Adrenal gland (tissue), 12 donors: ENCODE measurements around the gene COASY. TPM values are rescaled to one million over a fixed set of nuclear protein-coding genes. Genes with fewer than 3 reads are reported as not detected.

Experiments used
- DNase-seq, 7 donors: peaks; one replicate each; pipeline ENCODE4 v3.0.0-alpha.2; 2019 to 2020
- H3K27ac ChIP-seq, 5 donors: fragments of 200-600 bp; sonication (generic) in 4 of 5; 1 replicate in 3 of 5; 2 replicates in 2 of 5; pipeline versions ENCODE4 v1.5.1 to v1.8.0; 2016 to 2020; ENCODE audit warnings: mild to moderate bottlenecking in 1 of 5
- H3K27me3 ChIP-seq: fragments of 200-600 bp; 2 replicates; pipeline ENCODE4 v1.8.0; 2021
- H3K36me3 ChIP-seq, 2 donors: fragments of 200-600 bp; replicated peaks in 1 of 2; 1 replicate in 1 of 2; 2 replicates in 1 of 2; pipeline versions ENCODE4 v1.5.1 to v1.8.0; 2018 to 2022
- H3K4me1 ChIP-seq, 2 donors: fragments of 200-600 bp; replicated peaks in 1 of 2; 1 replicate in 1 of 2; 2 replicates in 1 of 2; pipeline versions ENCODE4 v1.5.1 to v1.8.0; 2018 to 2021
- H3K4me3 ChIP-seq, 4 donors: fragments of 200-600 bp; sonication (generic) in 3 of 4; one replicate each; pipeline ENCODE4 v1.5.1; 2016 to 2018
- H3K9me3 ChIP-seq, 3 donors: fragments of 200-600 bp; sonication (generic) in 1 of 3; replicated peaks in 1 of 3; 1 replicate in 2 of 3; 2 replicates in 1 of 3; pipeline versions ENCODE4 v1.5.1 to v1.8.0; 2016 to 2021
- POLR2A ChIP-seq, 2 donors: fragments of 450-650 bp; IDR thresholded peaks; one replicate each; pipeline ENCODE4 v1.6.1; 2017; ENCODE audit warnings: antibody characterized with exemption in 2 of 2, mild to moderate bottlenecking in 2 of 2, moderate library complexity in 1 of 2
- WGBS, 4 donors: extraction: QIAGEN DNeasy Blood & Tissue Kit in 2 of 4; methylation state at CpG; one replicate each; pipeline versions ENCODE4 v1.1.5 to v1.1.7; 2013 to 2017; 5-methylcytosine and 5-hydroxymethylcytosine counted together
- intact Hi-C, 2 donors: fragments of 100-400 bp; cut with DNase I; formaldehyde crosslinking; loops; one replicate each; pipeline versions ENCODE4 v1.14.1 to v1.15.0; 2022 to 2023
- polyA plus RNA-seq, 3 donors: library from polyadenylated mRNA; stranded (reverse); fragments of 200-250 nt in 2 of 3; fragments of 350-450 nt in 1 of 3; fragmentation: Illumina TruSeq in 1 of 3; extraction: RNeasy Lipid Tissue Mini Kit (QIAGEN cat#74804) in 1 of 3; gene quantifications; one replicate each; pipeline ENCODE4 v1.2.3, GENCODE V29; 2013 to 2014
- total RNA-seq, 9 donors: library from RNA; depleted of rRNA in 4 of 9; stranded (reverse); fragments of >200 nt in 4 of 9; fragments of 120-200 nt in 1 of 9; fragmentation: NEBNext Ultra II Directional in 1 of 9; extraction: Animal tissue kit (Norgen Biotek cat#: 25700) in 1 of 9; gene quantifications; one replicate each; pipeline versions ENCODE4 v1.1.0 to v1.2.4, GENCODE V29; 2013 to 2023
- TF ChIP-seq, protein P1 (sequence below), 6 experiments: fragments of 450-650 bp in 4 of 6; fragments of 200-600 bp in 2 of 6; sonication (generic) in 1 of 6; IDR thresholded peaks; 1 replicate in 5 of 6; 2 replicates in 1 of 6; pipeline versions ENCODE4 v1.5.1 to v1.8.0; 2016 to 2021; ENCODE audit warnings: antibody characterized with exemption in 6 of 6, mild to moderate bottlenecking in 2 of 6, moderate library complexity in 1 of 6
- donor health status: healthy with polysubstance abuse.
- donor health status: Bipolar disorder and iron deficiency.
- donor health status: DM: yes; HTN: yes; CAD: no.
- donor health status: DM: no; HTN: no; CAD: no.
- donor health status: DM: no; HTN: no; CAD: no.
- donor health status: DM: yes; HTN: yes; CAD: no.

COASY gene
- total and polyA plus RNA-seq, 12 donors, result 46.8 to 192 (median 91.8) TPM

DNA sequence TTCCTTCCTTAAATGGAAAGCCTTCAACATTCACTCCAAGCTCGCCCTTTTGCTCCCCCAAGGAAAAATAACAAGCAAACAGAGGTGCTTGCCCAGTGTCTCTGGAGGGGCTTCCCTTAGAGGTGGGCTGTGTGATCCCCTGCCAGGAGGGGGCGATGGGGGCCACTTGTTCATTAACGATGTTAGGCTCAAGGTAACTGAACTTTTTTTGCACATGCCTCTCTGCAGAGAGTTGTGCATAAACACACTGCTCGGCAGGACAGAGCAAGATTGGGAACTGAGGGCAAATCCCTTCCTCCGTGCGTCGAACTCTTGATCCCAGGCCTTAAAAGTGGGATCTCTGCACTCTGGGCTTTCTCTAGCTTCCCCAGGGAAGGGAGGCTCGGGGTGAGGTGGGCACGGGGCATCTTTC lies 41.4 kb upstream of the COASY start:
- DNase-seq, result peak in 1 of 7 donors; percentile 27
- Histone ChIP-seq H3K4me3 (no peak overlapping the region), H3K27ac (peak overlapping the region; percentile 94 to 99 (median 95)), H3K4me1 (peaks cover 68 to 87% of the 10 kb centered on the region in 2 donors), H3K9me3 (no peaks in the 10 kb centered on the region), H3K27me3 (no peaks in the 10 kb centered on the region), H3K36me3 (peaks cover 0 to 23% of the 10 kb centered on the region in 2 donors)
- intact Hi-C loops, result loop anchor here (5.0 to 10.0 kb wide), 2 partner anchors 98 to 206 kb away; partner anchors contain the start of gene CAVIN1 (in 1 of the 2)
- WGBS, 4 donors, result 31 to 42% (median 35%) methylated on average over 7 to 9 of the region's 9 CpGs
- TF ChIP-seq, protein P1, sequence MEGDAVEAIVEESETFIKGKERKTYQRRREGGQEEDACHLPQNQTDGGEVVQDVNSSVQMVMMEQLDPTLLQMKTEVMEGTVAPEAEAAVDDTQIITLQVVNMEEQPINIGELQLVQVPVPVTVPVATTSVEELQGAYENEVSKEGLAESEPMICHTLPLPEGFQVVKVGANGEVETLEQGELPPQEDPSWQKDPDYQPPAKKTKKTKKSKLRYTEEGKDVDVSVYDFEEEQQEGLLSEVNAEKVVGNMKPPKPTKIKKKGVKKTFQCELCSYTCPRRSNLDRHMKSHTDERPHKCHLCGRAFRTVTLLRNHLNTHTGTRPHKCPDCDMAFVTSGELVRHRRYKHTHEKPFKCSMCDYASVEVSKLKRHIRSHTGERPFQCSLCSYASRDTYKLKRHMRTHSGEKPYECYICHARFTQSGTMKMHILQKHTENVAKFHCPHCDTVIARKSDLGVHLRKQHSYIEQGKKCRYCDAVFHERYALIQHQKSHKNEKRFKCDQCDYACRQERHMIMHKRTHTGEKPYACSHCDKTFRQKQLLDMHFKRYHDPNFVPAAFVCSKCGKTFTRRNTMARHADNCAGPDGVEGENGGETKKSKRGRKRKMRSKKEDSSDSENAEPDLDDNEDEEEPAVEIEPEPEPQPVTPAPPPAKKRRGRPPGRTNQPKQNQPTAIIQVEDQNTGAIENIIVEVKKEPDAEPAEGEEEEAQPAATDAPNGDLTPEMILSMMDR (IDR thresholded peaks at IDR 0.05), result peak in 1 of 6 experiments; percentile 16
- TF ChIP-seq POLR2A (IDR thresholded peaks at IDR 0.05), result peak in 1 of 2 donors; percentile 25

DNA sequence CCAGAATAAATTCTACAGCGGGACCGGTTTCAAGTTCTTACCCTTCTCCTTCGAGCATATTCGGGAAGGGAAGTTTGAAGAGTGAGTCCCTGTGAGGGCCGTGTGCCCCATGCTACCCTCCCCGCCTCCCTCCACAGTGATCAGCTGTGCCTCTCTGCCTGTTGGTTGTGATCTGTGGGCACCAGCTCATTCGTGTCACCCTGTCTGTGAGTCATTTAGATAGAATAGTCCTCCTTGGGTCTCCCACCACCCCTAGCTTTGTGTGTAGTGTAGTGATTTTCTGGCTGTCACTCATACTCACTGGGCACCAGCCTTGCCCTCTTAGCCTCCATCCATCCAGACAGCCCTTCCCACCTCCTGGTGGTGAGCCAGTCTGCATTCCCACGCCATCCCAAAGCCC lies 40.9 kb upstream of the COASY start:
- 43 to 52% (median 49%) methylated on average over 6 to 8 of the region's 8 CpGs for WGBS, 4 donors
- Histone ChIP-seq H3K4me3 (no peak overlapping the region), H3K9me3 (no peaks in the 10 kb centered on the region), H3K36me3 (peaks cover 0 to 18% of the 10 kb centered on the region in 2 donors), H3K27ac (peak overlapping the region; percentile 94 to 99 (median 95)), H3K27me3 (no peaks in the 10 kb centered on the region), H3K4me1 (peaks cover 73 to 92% of the 10 kb centered on the region in 2 donors)
- peak in 3 of 7 donors; percentile 45 to 61 (median 49) for DNase-seq
- TF ChIP-seq, protein P1 (IDR thresholded peaks at IDR 0.05), result no peak
- TF ChIP-seq POLR2A (IDR thresholded peaks at IDR 0.05), result no peak
- intact Hi-C loops, result loop anchor here (5.0 to 10.0 kb wide), 2 partner anchors 99 to 206 kb away; partner anchors contain the start of gene CAVIN1 (in 1 of the 2)

GRCh38 chr17:42521666-42522262 lies 40.2 kb upstream of the COASY start:
- peak in 6 of 7 donors; percentile 56 to 76 (median 69) for DNase-seq
- no peak overlapping the region for H3K4me3 ChIP-seq
- peak overlapping the region; percentile 65 to 99 (median 94) for H3K27ac ChIP-seq
- H3K4me1 ChIP-seq, result peaks cover 79 to 93% of the 10 kb centered on the region in 2 donors
- H3K9me3 ChIP-seq, result no peaks in the 10 kb centered on the region
- no peaks in the 10 kb centered on the region for H3K27me3 ChIP-seq
- peaks cover 0 to 11% of the 10 kb centered on the region in 2 donors for H3K36me3 ChIP-seq
- TF ChIP-seq, protein P1 (IDR thresholded peaks at IDR 0.05), result no peak
- TF ChIP-seq POLR2A (IDR thresholded peaks at IDR 0.05), result no peak
- 31 to 61% (median 38%) methylated on average over 7 to 11 of the region's 11 CpGs for WGBS, 4 donors
- intact Hi-C loops, result loop anchor here (5.0 to 10.0 kb wide), 2 partner anchors 99 to 207 kb away; partner anchors contain the start of gene CAVIN1 (in 1 of the 2)

DNA sequence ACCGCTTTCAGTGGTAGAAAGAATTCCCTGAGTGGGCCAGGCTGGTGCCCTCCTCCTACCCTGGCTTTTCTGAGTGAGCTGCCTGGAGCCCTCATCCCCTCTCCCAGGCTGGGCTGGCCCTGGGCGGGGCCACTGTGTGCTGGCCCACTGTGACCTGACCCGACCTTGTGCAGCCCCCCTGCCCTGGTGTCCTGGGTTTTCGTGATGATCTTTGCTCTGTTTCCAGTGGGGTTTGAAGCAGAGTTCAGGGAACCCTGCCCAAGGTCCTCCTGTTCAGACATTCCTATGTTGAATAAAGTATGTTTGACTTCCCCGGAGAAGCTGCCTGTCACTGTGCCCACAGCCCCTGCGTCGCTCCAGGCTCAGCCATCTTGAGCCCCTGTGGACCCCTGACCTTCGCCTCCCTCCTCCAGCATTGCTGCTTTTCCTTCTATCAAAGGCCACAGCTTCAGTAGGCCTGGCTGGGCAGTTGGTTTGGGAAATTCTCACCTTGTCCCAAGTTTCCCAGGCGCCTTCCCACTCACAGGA lies 39.6 kb upstream of the COASY start:
- TF ChIP-seq, protein P1 (IDR thresholded peaks at IDR 0.05), result no peak
- 51 to 74% (median 60%) methylated on average over 9 of the region's 9 CpGs for WGBS, 4 donors
- Histone ChIP-seq H3K27ac (peak overlapping the region; percentile 65 to 99 (median 94)), H3K4me1 (peaks cover 83 to 92% of the 10 kb centered on the region in 2 donors), H3K36me3 (peaks cover 0 to 5% of the 10 kb centered on the region in 2 donors), H3K4me3 (no peak overlapping the region), H3K27me3 (no peaks in the 10 kb centered on the region), H3K9me3 (no peaks in the 10 kb centered on the region)
- peak in 6 of 7 donors; percentile 46 to 83 (median 62) for DNase-seq
- intact Hi-C loops, result loop anchor here (5.0 to 10.0 kb wide), 2 partner anchors 100 to 208 kb away; partner anchors contain the start of gene CAVIN1 (in 1 of the 2)
